ENCODE results near the gene PPFIBP1.
"Not testable (repeated sequence)": the region's sequence is repeated elsewhere in the genome, so short reads cannot be mapped to it uniquely, and the experiment has no call there.

Gene PPFIBP1

DNA sequence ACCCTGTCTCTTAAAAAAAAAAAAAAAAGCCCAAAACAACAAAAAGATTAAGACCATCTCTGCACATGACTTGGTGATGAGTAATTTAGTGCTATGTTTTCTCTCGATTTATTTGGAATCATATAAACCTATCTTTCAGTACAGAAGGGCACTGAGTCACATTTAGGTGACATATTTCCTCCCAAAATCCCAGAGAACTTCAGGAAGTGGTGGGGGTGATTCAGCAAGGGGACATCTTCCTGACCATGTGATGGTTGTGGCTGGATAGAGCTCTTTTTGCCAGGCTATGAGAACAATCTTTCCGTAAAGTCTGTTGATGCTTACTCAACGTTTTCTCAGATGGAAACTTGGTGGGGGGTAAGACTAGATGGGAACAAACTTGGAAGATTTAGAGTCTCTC is 50.0 kb downstream of the PPFIBP1 start:
- no peak for DNase-seq

DNA sequence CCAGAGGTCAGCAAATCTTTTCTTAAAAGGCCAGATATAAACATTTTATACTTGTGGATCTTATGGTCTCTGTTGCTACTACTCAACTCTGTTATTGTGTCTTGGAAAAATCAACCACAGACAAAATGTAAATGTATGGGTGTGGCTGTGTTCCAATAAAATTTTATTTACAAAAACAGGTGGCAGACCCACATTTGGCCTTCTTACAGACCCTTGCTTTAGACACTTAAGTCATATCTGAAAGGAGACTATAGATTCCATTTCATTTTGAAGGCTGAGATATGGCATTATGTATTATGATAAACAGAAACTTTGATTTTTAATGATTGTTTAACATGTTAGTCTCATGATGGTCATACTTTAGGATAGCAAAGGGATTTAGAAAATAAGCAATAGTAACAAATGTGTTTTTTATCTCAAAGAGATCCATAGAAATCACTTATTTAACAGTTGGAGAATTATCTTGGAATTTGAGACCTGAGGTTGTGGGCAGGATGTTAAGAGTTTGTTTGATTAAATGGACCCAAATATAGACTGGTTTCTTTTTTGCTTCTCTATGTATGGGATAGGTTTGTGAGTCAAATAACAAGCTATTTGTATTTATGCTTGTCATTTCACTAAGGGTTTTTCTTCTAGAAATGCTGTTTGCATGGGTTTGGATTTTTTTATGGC is 51.2 kb downstream of the PPFIBP1 start:
- DNase-seq = no peak

DNA sequence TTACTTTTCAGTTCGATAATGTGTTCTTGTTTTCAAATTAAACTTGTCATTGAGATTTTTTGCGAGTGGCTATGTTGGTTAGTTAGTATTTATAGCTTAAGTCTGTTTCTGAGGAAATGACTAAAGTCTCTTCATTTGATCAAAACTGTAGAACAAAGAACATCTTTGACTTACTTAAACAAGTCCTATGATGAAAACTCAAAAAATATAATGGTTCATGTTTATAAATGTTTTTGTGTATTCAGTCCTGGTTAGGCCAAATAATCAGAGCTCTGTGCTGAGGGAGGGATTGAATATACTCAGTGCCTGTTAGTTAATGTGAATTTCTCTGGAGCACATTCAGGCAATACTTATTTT is 51.7 kb downstream of the PPFIBP1 start:
- no peak for DNase-seq

DNA sequence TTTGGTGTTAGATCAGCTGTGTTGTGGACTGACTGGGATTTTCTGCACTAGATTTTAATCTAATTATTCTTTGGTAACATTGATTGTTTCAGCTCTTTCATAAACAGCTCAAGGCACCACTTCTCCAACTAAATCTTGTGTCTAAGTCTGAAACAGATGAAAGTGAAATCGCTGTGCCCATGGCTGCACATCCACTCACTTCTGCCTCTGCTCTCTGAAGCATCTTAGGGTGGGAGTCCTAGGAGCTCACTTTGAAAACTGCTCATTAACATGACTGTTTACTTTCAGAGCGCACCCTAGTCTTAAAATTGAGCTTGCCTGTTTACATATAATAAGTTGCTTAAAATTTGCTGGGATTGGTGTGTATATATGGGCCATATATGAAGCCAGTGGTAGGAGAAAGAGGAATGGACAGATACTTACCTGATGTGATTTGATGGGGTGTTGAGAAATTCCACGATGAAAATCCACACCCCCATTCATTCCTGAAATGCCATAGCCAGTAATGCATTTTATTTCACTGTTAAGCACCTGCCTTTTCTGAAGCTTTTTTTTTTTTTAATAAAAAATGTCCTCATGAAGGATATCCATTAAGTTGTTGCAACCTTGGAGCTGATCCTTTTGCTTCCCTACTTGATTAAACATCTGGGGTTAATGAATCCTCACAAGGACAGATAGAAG is 52.8 kb downstream of the PPFIBP1 start:
- no peak for DNase-seq

DNA sequence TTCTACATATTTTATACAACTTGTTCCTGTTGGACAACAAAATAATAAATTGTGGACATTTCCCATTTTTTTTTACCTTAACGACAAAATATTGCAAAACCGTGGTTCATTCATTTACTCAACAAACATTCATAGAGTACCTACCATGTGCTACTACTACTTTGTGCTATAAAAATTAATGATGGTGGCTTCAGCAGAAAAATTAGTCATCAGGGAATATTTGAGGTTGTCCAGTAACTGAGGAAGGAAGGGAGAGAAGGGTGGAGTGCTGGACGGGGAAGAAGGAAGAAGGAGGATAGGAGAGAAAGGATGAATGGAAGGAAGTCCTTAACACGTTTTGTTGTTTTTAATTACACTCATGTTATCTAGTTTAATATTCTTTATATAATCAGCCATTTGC is 53.7 kb downstream of the PPFIBP1 start:
- no peak for DNase-seq

DNA sequence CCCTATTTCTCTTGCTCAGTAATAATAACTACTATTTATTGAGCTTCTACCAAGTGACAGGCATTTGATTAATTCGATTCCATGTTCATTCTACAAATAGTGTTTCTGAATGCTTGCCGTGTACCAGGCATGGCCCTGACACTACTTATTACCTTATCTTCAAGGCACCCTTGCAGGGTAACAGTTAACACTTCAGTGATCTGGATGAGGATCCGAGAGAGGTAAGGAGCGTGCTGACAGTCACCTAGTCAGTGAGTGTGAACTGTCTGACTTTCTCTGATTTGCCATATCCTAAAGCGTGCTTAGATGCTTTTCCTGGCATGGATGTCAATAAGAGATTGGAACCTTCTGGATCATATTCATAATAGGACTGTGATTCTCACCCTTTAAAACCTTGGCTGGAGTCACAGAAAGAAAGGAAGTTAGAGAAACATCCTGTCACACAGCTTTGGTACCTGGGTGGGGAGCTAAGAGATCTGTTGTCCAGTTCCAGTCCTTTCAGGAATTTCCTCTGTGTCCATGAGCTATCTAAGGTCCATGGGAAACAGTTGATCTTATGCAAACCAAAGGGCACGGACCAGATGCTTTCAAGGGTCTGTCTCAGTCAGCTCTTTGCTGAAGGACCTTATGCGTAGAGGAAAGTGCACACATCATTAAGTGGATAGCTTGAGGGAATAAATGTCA is 54.8 kb downstream of the PPFIBP1 start:
- DNase-seq = no peak

DNA sequence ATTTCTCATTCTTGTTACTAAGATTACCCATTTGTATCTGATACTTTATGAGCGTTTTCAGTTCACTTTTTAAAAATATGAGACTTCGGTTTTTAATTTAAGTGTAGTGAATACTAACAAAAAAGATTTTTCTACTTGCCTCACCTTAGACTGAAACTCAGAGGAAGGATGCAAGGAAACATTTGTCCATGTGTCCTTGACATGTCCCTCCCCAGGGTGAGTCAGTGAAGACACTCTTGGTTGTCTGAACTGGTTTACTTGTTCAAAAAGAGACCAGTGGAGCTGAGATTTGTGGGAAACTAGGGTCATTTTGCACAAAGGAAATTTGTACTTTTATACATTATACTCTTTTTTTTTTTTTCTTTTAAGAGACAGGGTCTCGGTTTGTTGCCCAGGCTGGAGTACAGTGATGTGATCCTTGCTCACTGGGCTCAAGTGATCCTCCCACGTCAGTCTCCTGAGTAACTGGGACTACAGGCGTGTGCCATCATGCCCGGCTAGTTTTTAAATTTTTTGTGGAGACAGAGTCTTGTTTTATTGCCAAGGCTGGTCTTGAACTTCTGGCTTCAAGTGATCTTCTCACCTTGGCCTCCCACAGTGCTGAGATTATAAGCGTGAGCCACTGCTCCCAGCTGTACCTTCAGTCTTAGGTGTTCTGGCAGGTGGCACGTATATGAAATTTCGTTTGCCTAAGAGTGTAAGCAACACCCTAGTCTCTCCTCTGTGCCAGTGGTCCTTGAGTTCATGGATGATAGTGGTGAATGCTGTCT is 56.7 kb downstream of the PPFIBP1 start:
- DNase-seq = no peak

DNA sequence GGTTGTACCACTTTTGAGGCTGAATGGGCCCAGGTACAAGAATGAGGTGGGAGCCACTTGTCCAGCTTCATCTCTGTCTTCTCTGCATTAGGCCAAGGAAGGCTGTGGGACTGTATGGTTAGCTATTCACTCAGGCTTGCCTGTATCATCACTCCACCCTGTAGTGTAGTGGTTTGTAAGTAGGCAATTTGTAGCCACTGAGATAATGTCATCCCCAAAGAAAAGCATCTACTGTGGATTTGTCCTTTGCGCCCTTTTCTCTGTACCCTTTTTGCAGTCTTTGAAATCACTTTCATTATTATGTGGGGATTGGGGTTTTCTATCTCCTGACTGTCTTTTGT is 57.3 kb downstream of the PPFIBP1 start:
- not testable (repeated sequence) for DNase-seq

DNA sequence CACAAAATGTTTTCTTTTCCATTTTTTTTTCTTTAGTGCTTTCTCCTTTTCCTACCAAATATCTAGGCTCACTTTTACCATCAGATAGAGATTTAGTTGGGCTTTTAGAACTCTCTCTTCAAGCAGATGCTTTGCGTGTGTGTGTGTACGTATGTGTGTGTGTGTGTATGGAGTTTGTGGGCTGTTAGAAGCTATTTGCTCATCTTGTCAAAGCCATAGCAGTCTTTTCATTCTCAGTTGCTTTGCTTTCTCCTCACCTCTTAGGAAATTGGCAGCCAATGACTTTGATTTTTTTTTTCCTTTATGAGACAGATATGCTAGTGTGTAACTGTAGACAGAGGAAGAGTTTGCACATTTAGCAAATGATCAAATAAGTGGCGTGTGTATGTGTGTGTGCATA is 57.8 kb downstream of the PPFIBP1 start:
- DNase-seq = not testable (repeated sequence)

DNA sequence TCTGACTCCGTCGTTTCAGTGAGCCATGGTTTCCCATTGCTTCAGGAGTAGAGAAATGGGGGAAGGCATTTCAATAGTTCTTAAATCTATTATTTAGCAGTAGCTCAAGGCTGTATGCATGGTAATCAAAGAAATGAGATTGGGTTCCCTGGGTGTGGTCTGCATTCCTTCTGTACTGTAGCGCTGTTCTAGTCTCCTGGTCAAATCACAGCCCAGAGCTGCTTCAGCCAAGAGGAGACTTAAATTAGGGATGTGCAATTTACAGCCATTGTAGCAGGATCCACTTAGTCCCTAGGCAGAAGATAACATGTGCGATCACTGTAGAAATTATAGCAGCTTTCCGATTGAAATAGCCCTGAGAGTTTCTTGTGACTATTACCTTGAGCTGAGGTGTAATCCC is 58.4 kb downstream of the PPFIBP1 start:
- not testable (repeated sequence) for DNase-seq

DNA sequence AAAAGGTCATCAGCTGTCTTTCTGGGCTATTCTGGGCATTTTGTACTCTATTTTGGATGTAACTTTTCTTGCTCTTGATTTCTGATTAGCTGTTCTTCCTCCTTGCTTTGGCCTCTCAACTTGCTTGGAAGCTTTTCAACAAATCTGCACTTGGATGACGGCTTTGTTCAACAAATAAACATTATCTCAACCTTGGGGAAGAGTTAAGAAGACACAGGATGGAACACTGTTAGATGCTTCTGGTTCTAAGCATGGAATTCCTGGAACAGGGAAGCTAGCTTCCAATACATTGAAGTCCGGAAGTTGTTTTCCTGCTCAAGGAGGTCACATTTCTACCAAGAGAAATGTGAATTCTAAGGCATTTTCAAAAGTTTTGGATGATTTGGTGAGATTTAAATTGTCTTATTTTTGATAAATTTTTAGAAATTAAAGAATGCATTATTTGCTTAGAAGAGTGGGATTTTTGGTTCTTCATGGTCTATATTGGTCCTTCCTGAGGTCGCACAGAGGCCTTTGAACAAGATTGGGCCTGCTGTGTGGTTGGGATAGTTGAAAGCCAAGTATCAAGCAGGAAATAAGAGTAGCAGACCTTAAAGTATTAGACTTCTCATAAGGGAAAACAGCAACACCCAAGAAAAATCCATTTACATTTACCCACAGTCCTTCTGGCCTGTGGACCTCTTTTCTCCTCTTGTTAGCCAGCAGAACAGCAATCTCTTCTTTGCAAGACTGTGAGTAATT is 59.2 kb downstream of the PPFIBP1 start:
- DNase-seq = no peak

DNA sequence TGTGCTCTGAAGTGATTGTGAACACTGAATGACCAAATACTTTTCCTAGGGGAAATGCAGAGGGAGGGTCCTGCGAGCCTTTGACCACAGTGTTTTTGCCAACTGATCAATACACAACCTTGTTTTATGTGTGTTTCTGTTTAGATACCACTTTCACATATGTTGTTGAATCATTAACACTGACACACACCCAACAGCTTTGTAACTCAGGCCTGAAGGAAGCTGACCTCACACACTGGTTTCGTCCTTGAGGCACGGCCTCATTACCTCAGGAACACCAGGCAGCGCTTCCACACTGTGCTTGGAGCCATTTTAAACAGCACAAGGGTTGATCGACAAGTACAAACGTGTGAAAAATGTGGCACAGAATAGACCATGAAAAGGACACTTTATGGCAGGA is 60.0 kb downstream of the PPFIBP1 start:
- DNase-seq = no peak

DNA sequence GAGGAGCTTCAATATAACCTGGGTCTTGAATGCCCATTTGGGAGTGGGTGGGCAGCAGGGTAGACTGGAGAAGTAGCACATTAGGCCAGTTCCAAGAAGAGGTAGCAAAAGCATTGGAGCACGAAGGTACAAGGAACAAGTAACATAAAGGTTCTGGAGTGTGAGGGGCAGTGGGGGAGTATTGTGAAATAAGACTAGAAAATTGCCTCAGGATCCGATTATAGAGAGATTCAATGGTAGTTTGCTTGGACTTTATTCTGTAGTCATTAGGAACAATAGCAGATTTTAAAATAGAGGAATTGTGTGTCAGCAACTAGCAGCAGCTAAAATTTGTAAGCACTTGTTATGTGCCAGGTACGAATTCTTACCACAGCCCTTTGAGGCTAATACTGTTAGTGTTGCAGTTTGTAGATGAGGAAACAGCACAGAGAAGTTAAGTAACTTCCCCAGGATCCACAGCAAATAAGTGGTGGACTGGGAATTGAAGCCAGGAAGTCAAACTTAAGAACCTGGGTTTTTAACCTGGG is 61.8 kb downstream of the PPFIBP1 start:
- no peak for DNase-seq

DNA sequence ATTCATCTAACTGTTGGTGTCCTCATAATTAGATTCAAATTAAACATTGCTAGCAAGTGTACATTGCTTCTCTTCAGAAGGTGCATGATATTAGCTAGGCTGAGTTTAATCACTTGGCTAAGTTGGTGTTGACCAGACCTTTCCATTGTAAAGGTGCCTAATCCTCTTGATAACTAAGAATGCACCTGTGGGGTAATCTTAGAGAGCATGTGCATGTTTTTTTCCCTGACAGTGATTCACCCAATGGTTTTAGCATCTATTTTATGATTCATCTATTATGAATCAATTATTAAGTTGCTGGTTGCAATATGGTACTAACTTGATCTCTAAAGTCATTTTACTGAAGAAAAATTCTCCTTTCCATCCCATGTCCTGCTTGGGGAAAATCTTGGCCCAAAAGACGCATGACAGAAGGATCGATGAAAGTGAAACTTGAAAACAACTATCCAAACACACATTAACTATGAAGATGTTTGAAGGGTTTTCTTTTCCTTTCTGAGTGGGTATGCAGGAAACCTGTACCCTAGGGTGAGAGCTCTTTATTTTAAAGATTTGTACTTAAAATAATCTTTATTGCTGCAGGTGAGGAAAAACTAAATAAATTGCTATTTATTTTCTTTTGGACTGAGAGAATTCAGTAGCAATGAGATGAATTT is 64.2 kb downstream of the PPFIBP1 start:
- not testable (repeated sequence) for DNase-seq

DNA sequence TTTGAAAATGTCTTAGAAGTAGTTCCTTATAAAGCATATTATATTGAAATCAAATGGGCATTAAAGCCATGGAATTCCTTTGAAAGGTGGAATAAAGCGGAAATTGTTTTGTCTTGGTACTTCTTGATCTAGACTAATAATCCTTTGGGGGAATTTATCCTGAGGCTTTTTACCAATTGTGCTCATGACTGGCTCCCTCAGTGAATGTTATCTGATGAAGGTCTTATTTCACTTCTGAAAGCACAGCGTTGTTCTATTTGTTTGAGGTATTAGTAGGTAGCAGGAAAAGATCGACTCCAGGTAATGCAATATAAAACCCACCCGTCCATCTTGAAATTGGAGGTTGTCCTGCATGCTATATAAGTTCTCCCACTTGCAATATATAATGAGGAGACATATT is 64.8 kb downstream of the PPFIBP1 start:
- DNase-seq = no peak

DNA sequence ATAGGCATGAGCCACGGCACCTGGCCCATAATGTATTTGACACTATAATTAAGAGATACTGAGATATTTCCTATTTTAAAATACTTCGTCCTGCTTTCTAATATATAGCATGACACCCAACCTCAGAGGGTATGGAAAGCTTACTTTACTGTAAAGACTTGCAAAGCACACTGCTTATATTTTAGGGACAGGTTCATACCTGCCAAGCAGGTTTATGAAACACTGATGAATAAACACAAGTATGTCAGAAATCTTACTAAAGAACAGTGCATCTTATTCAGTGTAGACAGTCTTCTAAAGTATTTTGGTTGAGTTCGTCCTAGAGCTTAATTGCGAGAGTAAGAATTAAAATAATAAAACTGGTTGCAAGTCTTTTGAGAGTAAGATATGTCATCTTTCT is 65.4 kb downstream of the PPFIBP1 start:
- no peak for DNase-seq

DNA sequence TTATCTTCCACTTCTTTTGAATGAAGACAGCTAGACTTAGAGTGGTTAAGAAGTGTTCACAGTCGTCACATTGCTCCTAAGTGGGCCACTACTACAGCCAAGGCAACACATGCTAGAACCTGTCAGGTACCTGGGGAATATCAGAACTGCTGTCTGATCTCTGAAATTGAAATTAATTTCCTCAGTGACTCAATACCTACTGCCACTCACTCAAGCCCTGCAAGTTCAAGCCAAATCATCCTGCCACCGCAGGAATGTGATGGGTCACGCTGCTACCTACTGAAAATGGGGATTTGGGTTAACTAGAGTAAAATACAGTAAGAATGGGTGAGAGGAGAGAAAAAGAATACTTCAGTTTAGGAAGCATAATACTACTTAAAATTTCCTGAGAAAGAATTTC is 67.7 kb downstream of the PPFIBP1 start:
- DNase-seq = not testable (repeated sequence)

DNA sequence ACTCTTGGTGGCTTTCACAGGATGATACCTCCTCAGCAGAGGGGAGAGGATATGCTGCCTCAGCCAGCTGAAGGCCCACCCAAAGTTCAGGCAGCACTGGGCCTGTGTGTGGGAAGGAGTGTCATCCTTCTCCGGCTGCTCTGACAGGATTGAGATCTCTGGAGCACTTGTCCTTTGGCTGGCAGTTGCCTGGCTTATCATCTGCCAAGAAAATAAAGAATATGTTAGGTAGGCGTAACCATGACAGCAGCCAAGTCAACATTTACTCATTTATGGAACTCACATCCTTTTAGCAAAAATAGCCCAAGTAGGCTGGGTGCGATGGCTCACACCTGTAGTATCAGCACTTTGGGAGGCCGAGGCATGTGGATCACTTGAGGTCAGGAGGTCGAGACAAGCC is 68.5 kb downstream of the PPFIBP1 start:
- DNase-seq = no peak

DNA sequence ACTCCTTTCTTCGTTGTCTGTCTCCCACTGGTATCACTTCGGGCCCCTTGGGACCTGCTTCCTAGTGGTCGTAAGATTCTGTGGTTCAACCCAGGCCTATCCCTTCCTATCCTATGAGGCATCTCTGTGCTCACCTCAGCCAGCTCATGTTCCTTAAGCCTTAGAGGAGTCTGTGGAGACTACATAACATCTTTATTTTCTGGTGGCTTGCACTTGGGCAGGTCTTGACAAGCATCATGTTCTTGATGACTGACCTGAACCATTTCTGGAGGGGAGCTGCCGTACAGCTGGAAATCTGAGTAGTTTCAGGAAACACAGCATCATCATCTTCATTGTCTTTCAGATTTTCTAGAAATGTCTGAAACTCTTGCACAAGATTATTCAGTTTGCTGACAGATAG is 69.3 kb downstream of the PPFIBP1 start:
- no peak for DNase-seq

DNA sequence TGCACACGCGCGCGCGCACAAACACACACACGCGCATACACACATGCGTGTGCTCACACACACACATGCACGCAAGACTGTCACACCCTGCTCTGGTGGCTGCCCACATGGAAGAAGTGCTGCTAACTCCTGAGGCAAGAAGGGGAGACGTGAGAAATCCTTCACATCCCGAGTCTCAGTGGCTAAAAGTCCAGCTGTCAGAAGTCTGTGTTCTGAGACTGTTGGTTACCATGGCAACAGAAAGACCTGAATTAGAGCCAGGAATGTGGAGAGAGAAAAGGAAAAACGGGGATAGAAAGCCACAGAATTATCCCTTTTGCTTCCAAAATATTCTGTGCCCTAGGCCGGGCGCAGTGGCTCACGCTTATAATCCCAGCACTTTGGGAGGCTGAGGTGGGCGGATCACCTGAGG is 71.2 kb downstream of the PPFIBP1 start:
- no peak for DNase-seq

DNA sequence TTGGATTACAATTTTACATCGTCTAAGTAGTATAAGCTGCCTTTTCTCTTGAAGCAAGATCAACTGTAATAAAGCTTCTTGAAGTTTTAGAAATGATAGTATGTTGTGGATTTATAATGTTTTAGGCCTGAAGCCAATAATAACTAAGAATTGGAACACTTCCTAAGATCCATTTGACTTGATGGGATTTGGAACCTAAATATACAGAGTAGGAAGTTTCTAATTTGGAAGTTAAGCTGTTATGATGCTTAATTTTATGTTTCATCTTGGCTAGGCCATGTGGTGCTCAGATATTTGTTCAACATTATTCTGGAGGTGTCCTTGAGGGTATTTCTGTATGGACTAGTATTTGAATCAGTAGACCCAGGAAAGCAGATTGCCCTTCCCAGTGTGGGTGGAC is 74.9 kb downstream of the PPFIBP1 start:
- not testable (repeated sequence) for DNase-seq
